ENCODE data around the gene RXFP4. TPM values are rescaled to one million over a fixed set of nuclear protein-coding genes. Genes with fewer than 3 reads are reported as not detected.
A peak's percentile ranks its signal among the peaks of the same experiment; 100 is the strongest.

RXFP4 gene
- total and polyA plus RNA-seq, 9 of the 15 experiments (the other 6 are each of a cell fraction or from before 2014, with no cell fraction given) = 0.64 TPM; not detected in 8

DNA sequence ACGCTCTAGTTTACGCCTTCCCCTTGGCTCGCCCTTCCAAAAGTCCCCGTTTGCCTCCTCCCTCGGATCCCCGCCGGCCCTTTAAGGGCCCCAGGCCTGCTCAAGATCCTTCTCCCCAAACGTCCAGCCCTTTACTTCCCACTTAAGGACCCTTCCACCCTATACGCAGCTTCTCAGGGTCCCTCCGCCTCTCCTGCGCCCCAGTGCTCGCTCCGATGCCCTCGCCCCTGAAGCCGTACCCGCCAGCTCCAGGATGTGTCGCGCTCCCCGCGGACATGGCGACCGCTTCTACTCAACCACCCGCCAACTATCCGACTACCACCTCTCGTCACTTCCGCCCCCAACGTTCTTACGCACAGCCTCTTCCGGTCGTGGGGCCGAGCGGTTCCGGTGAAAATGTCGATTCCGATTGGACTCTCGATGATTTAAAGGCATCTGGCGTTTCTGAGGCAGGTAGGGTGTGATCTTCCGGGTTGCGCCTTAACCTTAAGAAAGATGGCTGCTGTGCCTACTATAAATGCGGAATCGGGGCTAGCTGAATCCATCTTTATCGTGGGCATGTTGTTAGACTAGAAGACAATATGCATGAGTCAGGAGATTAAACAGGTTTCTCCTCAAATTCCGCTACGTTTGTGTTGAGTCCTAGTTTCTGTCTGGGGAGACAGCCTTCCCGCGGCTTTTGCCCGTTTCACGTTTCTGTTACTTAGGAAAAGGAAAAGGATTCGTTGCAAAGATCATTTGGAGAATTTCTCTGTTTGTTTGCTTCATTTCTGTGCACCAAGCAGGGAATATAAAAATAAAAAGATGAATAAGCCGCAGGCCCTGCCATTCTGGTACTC, 7.1 kb upstream of the RXFP4 start, which contains the start of gene KHDC4 (continued):
- TF ChIP-seq, protein P1, sequence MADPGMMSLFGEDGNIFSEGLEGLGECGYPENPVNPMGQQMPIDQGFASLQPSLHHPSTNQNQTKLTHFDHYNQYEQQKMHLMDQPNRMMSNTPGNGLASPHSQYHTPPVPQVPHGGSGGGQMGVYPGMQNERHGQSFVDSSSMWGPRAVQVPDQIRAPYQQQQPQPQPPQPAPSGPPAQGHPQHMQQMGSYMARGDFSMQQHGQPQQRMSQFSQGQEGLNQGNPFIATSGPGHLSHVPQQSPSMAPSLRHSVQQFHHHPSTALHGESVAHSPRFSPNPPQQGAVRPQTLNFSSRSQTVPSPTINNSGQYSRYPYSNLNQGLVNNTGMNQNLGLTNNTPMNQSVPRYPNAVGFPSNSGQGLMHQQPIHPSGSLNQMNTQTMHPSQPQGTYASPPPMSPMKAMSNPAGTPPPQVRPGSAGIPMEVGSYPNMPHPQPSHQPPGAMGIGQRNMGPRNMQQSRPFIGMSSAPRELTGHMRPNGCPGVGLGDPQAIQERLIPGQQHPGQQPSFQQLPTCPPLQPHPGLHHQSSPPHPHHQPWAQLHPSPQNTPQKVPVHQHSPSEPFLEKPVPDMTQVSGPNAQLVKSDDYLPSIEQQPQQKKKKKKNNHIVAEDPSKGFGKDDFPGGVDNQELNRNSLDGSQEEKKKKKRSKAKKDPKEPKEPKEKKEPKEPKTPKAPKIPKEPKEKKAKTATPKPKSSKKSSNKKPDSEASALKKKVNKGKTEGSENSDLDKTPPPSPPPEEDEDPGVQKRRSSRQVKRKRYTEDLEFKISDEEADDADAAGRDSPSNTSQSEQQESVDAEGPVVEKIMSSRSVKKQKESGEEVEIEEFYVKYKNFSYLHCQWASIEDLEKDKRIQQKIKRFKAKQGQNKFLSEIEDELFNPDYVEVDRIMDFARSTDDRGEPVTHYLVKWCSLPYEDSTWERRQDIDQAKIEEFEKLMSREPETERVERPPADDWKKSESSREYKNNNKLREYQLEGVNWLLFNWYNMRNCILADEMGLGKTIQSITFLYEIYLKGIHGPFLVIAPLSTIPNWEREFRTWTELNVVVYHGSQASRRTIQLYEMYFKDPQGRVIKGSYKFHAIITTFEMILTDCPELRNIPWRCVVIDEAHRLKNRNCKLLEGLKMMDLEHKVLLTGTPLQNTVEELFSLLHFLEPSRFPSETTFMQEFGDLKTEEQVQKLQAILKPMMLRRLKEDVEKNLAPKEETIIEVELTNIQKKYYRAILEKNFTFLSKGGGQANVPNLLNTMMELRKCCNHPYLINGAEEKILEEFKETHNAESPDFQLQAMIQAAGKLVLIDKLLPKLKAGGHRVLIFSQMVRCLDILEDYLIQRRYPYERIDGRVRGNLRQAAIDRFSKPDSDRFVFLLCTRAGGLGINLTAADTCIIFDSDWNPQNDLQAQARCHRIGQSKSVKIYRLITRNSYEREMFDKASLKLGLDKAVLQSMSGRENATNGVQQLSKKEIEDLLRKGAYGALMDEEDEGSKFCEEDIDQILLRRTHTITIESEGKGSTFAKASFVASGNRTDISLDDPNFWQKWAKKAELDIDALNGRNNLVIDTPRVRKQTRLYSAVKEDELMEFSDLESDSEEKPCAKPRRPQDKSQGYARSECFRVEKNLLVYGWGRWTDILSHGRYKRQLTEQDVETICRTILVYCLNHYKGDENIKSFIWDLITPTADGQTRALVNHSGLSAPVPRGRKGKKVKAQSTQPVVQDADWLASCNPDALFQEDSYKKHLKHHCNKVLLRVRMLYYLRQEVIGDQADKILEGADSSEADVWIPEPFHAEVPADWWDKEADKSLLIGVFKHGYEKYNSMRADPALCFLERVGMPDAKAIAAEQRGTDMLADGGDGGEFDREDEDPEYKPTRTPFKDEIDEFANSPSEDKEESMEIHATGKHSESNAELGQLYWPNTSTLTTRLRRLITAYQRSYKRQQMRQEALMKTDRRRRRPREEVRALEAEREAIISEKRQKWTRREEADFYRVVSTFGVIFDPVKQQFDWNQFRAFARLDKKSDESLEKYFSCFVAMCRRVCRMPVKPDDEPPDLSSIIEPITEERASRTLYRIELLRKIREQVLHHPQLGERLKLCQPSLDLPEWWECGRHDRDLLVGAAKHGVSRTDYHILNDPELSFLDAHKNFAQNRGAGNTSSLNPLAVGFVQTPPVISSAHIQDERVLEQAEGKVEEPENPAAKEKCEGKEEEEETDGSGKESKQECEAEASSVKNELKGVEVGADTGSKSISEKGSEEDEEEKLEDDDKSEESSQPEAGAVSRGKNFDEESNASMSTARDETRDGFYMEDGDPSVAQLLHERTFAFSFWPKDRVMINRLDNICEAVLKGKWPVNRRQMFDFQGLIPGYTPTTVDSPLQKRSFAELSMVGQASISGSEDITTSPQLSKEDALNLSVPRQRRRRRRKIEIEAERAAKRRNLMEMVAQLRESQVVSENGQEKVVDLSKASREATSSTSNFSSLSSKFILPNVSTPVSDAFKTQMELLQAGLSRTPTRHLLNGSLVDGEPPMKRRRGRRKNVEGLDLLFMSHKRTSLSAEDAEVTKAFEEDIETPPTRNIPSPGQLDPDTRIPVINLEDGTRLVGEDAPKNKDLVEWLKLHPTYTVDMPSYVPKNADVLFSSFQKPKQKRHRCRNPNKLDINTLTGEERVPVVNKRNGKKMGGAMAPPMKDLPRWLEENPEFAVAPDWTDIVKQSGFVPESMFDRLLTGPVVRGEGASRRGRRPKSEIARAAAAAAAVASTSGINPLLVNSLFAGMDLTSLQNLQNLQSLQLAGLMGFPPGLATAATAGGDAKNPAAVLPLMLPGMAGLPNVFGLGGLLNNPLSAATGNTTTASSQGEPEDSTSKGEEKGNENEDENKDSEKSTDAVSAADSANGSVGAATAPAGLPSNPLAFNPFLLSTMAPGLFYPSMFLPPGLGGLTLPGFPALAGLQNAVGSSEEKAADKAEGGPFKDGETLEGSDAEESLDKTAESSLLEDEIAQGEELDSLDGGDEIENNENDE (IDR thresholded peaks at IDR 0.05; ENCODE audit: low read depth, low read length) = no peak
- 0 out of 2 replicates have a peak, but pooled peaks have one; percentile 79 for TF ChIP-seq SRSF3 (IDR thresholded peaks at IDR 0.05; ENCODE audit: insufficient read depth, low read length)
- TF ChIP-seq, protein P2, sequence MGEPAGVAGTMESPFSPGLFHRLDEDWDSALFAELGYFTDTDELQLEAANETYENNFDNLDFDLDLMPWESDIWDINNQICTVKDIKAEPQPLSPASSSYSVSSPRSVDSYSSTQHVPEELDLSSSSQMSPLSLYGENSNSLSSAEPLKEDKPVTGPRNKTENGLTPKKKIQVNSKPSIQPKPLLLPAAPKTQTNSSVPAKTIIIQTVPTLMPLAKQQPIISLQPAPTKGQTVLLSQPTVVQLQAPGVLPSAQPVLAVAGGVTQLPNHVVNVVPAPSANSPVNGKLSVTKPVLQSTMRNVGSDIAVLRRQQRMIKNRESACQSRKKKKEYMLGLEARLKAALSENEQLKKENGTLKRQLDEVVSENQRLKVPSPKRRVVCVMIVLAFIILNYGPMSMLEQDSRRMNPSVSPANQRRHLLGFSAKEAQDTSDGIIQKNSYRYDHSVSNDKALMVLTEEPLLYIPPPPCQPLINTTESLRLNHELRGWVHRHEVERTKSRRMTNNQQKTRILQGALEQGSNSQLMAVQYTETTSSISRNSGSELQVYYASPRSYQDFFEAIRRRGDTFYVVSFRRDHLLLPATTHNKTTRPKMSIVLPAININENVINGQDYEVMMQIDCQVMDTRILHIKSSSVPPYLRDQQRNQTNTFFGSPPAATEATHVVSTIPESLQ (CRISPR knock-in tag; IDR thresholded peaks at IDR 0.05) = no peak
- TF ChIP-seq, protein P3, sequence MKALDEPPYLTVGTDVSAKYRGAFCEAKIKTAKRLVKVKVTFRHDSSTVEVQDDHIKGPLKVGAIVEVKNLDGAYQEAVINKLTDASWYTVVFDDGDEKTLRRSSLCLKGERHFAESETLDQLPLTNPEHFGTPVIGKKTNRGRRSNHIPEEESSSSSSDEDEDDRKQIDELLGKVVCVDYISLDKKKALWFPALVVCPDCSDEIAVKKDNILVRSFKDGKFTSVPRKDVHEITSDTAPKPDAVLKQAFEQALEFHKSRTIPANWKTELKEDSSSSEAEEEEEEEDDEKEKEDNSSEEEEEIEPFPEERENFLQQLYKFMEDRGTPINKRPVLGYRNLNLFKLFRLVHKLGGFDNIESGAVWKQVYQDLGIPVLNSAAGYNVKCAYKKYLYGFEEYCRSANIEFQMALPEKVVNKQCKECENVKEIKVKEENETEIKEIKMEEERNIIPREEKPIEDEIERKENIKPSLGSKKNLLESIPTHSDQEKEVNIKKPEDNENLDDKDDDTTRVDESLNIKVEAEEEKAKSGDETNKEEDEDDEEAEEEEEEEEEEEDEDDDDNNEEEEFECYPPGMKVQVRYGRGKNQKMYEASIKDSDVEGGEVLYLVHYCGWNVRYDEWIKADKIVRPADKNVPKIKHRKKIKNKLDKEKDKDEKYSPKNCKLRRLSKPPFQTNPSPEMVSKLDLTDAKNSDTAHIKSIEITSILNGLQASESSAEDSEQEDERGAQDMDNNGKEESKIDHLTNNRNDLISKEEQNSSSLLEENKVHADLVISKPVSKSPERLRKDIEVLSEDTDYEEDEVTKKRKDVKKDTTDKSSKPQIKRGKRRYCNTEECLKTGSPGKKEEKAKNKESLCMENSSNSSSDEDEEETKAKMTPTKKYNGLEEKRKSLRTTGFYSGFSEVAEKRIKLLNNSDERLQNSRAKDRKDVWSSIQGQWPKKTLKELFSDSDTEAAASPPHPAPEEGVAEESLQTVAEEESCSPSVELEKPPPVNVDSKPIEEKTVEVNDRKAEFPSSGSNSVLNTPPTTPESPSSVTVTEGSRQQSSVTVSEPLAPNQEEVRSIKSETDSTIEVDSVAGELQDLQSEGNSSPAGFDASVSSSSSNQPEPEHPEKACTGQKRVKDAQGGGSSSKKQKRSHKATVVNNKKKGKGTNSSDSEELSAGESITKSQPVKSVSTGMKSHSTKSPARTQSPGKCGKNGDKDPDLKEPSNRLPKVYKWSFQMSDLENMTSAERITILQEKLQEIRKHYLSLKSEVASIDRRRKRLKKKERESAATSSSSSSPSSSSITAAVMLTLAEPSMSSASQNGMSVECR (CRISPR knock-in tag; IDR thresholded peaks at IDR 0.05) = peak; percentile 93
- TF ChIP-seq SRF (CRISPR knock-in tag; IDR thresholded peaks at IDR 0.05) = peak in 1 of 2 experiments; percentile 57; a peak in 1 of 4 replicates
- no peak for TF ChIP-seq RNF2 (IDR thresholded peaks at IDR 0.05)
